H9 (cell line): Measurements from ENCODE around the gene PARP8. TPM values are rescaled to one million over a fixed set of nuclear protein-coding genes. Genes with fewer than 3 reads are reported as not detected.

Source experiments
- DNase-seq: peaks from one replicate; pipeline ENCODE4 v3.0.0-alpha.2; 2017
- H2AFZ ChIP-seq: one replicate; pipeline ENCODE4 v1.6.1; 2013; ENCODE audit warnings: mild to moderate bottlenecking, low read length, control low read depth, moderate library complexity
- H2AK5ac ChIP-seq: 2 replicates; pipeline ENCODE4 v1.6.1; 2013; ENCODE audit warnings: low read length, control low read depth, mixed read lengths; ENCODE audit not compliant: insufficient read length
- H2BK120ac ChIP-seq: one replicate; pipeline ENCODE4 v1.6.1; 2013; ENCODE audit warnings: low read depth, mild to moderate bottlenecking, low read length, control low read depth, inconsistent platforms; ENCODE audit not compliant: poor library complexity, severe bottlenecking
- H2BK12ac ChIP-seq: 2 replicates; pipeline ENCODE4 v1.6.1; 2013; ENCODE audit warnings: low read length, control low read depth, mixed read lengths, low read depth; ENCODE audit not compliant: insufficient read length
- H2BK15ac ChIP-seq: 2 replicates; pipeline ENCODE4 v1.6.1; 2013; ENCODE audit warnings: low read depth, low read length, control low read depth
- H2BK20ac ChIP-seq: one replicate; pipeline ENCODE4 v1.6.1; 2013; ENCODE audit warnings: low read depth, mild to moderate bottlenecking, low read length, control low read depth, inconsistent platforms; ENCODE audit not compliant: poor library complexity, severe bottlenecking
- H2BK5ac ChIP-seq: 2 replicates; pipeline ENCODE4 v1.6.1; 2013; ENCODE audit warnings: low read length, control low read depth, mixed read lengths; ENCODE audit not compliant: insufficient read length
- H3K14ac ChIP-seq: 2 replicates; pipeline ENCODE4 v1.6.1; 2013; ENCODE audit warnings: low read length, control low read depth; ENCODE audit not compliant: insufficient read depth
- H3K18ac ChIP-seq: 2 replicates; pipeline ENCODE4 v1.6.1; 2013; ENCODE audit warnings: low read depth, mild to moderate bottlenecking, mixed read lengths, low read length, control low read depth; ENCODE audit not compliant: insufficient read length
- H3K23ac ChIP-seq: 2 replicates; pipeline ENCODE4 v1.6.1; 2013; ENCODE audit warnings: low read length, control low read depth, mixed read lengths, low read depth; ENCODE audit not compliant: insufficient read length
- H3K23me2 ChIP-seq: 2 replicates; pipeline ENCODE4 v1.6.1; 2013; ENCODE audit warnings: low read depth, mild to moderate bottlenecking, mixed read lengths, low read length, control low read depth; ENCODE audit not compliant: insufficient read length, poor library complexity, severe bottlenecking
- H3K27ac ChIP-seq: 2 replicates; pipeline ENCODE4 v1.5.1; 2013; ENCODE audit warnings: low read length, control low read depth, mixed read lengths, low read depth; ENCODE audit not compliant: insufficient read length
- H3K27me3 ChIP-seq: 2 replicates; pipeline ENCODE4 v1.6.1; 2013; ENCODE audit warnings: low read length, control low read depth, inconsistent platforms; ENCODE audit not compliant: insufficient read depth
- H3K4ac ChIP-seq: 2 replicates; pipeline ENCODE4 v1.6.1; 2013; ENCODE audit warnings: low read depth, mild to moderate bottlenecking, control low read depth, inconsistent platforms, low read length, moderate library complexity
- H3K4me1 ChIP-seq: 2 replicates; pipeline ENCODE4 v1.6.1; 2013; ENCODE audit warnings: low read length, control low read depth, inconsistent platforms; ENCODE audit not compliant: insufficient read depth
- H3K4me2 ChIP-seq: 2 replicates; pipeline ENCODE4 v1.6.1; 2013; ENCODE audit warnings: low read length, control low read depth, mixed read lengths; ENCODE audit not compliant: insufficient read length, insufficient read depth
- H3K56ac ChIP-seq: 2 replicates; pipeline ENCODE4 v1.6.1; 2013; ENCODE audit warnings: low read depth, mild to moderate bottlenecking, mixed read lengths, low read length, control low read depth; ENCODE audit not compliant: insufficient read length
- H3K79me1 ChIP-seq: 2 replicates; pipeline ENCODE4 v1.6.1; 2013; ENCODE audit warnings: low read depth, mild to moderate bottlenecking, moderate library complexity, low read length, control low read depth, inconsistent platforms; ENCODE audit not compliant: insufficient read depth, poor library complexity, severe bottlenecking
- H3K79me2 ChIP-seq: 2 replicates; pipeline ENCODE4 v1.6.1; 2013; ENCODE audit warnings: low read length, control low read depth, inconsistent platforms; ENCODE audit not compliant: insufficient read depth
- H3K9ac ChIP-seq: 2 replicates; pipeline ENCODE4 v1.6.1; 2013; ENCODE audit warnings: low read length, control low read depth, mixed read lengths; ENCODE audit not compliant: insufficient read length; ENCODE audit errors: extremely low read depth
- H3K9me3 ChIP-seq: one replicate; pipeline ENCODE4 v1.6.1; 2013; ENCODE audit warnings: low read depth, low read length, inconsistent platforms; ENCODE audit not compliant: control insufficient read depth
- H3T11ph ChIP-seq: one replicate; pipeline ENCODE4 v1.6.1; 2013; ENCODE audit warnings: mild to moderate bottlenecking, low read length, control low read depth, inconsistent platforms
- H4K20me1 ChIP-seq: one replicate; pipeline ENCODE4 v1.6.1; 2013; ENCODE audit not compliant: control insufficient read depth, insufficient read length, insufficient read depth
- H4K5ac ChIP-seq: 2 replicates; pipeline ENCODE4 v1.6.1; 2013; ENCODE audit warnings: low read depth, mild to moderate bottlenecking, mixed read lengths, low read length, control low read depth; ENCODE audit not compliant: insufficient read length
- H4K8ac ChIP-seq: replicated peaks from 2 replicates; pipeline ENCODE4 v1.6.1; 2013; ENCODE audit warnings: low read length, control low read depth, mixed read lengths, low read depth; ENCODE audit not compliant: insufficient read length
- H4K91ac ChIP-seq: 2 replicates; pipeline ENCODE4 v1.6.1; 2013; ENCODE audit warnings: low read depth, mild to moderate bottlenecking, moderate library complexity, mixed read lengths, low read length, control low read depth; ENCODE audit not compliant: insufficient read length
- H3K27ac Mint-ChIP-seq, 3 experiments: 2 replicates in 2 of 3; 3 replicates in 1 of 3; pipeline ENCODE4 v1.8.0; 2020 to 2021; ENCODE audit warnings: mixed read lengths in 3 of 3, mild to moderate bottlenecking in 1 of 3, moderate library complexity in 1 of 3
- H3K27me3 Mint-ChIP-seq: 2 replicates; pipeline ENCODE4 v1.8.0; 2021; ENCODE audit warnings: low read depth, mild to moderate bottlenecking, moderate library complexity, mixed read lengths
- H3K36me3 Mint-ChIP-seq, 3 experiments: 2 replicates in 2 of 3; 3 replicates in 1 of 3; pipeline ENCODE4 v1.8.0; 2020 to 2021; ENCODE audit warnings: low read depth in 3 of 3, mixed read lengths in 3 of 3; ENCODE audit not compliant: insufficient read depth in 1 of 3
- H3K4me1 Mint-ChIP-seq, 2 experiments: 2 replicates each; pipeline ENCODE4 v1.8.0; 2020; ENCODE audit warnings: mixed read lengths in 2 of 2
- H3K4me3 Mint-ChIP-seq, 2 experiments: 2 replicates in 1 of 2; 3 replicates in 1 of 2; pipeline ENCODE4 v1.8.0; 2020 to 2021; ENCODE audit warnings: mild to moderate bottlenecking in 2 of 2, mixed read lengths in 2 of 2, moderate library complexity in 1 of 2
- H3K9me3 Mint-ChIP-seq, 2 experiments: 2 replicates in 1 of 2; 3 replicates in 1 of 2; pipeline ENCODE4 v1.8.0; 2020; ENCODE audit warnings: mild to moderate bottlenecking in 2 of 2, mixed read lengths in 2 of 2, moderate library complexity in 1 of 2
- WGBS: extraction: QIAGEN DNeasy Blood & Tissue Kit; methylation state at CpG from one replicate; pipeline ENCODE4 v1.1.7; 2013; ENCODE audit warnings: missing lambda C conversion rate, low lambda C conversion rate, mixed read lengths; ENCODE audit not compliant: insufficient read length; ENCODE audit errors: extremely low coverage; 5-methylcytosine and 5-hydroxymethylcytosine counted together
- total RNA-seq: library from RNA; stranded (reverse); gene quantifications from 2 replicates; pipeline ENCODE4 v1.2.1, GENCODE V29; 2021
- TF ChIP-seq, protein P1 (sequence below): fragments of 200-600 bp; sonication (generic); conservative IDR thresholded peaks from 3 replicates; pipeline ENCODE4 v1.8.0; 2021; ENCODE audit warnings: antibody characterized with exemption, mild to moderate bottlenecking

The PARP8 gene
- total RNA-seq, 1 experiment from 2014 or later, result 34.0 TPM

DNA sequence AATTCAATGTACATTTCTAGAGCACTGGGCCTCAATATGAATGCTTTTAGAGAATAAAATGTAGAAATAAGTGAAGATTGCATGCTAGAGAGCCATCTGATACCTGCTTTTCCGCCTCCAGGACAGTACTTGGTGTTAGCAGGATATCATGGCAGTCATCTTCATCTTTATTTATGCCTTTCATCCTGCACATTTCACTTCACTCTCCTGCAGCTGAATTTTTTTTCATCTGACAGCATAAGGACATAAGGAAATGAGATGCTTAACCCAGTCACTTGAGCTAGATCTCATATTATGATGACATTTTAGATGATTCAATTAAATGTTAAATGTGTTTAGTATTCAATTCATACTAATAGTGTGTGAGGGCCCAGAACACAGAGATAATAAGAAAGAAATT lies 162.6 kb downstream of the PARP8 start:
- H4K5ac ChIP-seq, result no peak overlapping the region

More for the DNA sequence above, 162.6 kb downstream of the PARP8 start:
- Histone ChIP-seq H4K8ac (no peak overlapping the region), H2BK120ac (no peak overlapping the region), H3K9ac (no peak overlapping the region), H2BK12ac (no peak overlapping the region), H3K56ac (no peak overlapping the region), H2BK20ac (no peak overlapping the region), H3K23ac (no peak overlapping the region), H2BK15ac (no peak overlapping the region), H2AK5ac (no peak overlapping the region), H2AFZ (no peak overlapping the region), H3K18ac (no peak overlapping the region), H3K9me3 (no peaks in the 10 kb centered on the region), H3K27ac (no peak overlapping the region), H4K91ac (no peak overlapping the region), H3K23me2 (no peaks in the 10 kb centered on the region), H3K4me2 (no peak overlapping the region), H3K79me2 (no peaks in the 10 kb centered on the region), H3K14ac (no peak overlapping the region), H4K20me1 (no peaks in the 10 kb centered on the region), H2BK5ac (no peak overlapping the region), H3K4ac (no peak overlapping the region), H3K79me1 (no peaks in the 10 kb centered on the region), H3K4me1 (no peaks in the 10 kb centered on the region), H3K27me3 (no peaks in the 10 kb centered on the region), H3T11ph (no peak overlapping the region)
- no peak for DNase-seq
- TF ChIP-seq, protein P1, sequence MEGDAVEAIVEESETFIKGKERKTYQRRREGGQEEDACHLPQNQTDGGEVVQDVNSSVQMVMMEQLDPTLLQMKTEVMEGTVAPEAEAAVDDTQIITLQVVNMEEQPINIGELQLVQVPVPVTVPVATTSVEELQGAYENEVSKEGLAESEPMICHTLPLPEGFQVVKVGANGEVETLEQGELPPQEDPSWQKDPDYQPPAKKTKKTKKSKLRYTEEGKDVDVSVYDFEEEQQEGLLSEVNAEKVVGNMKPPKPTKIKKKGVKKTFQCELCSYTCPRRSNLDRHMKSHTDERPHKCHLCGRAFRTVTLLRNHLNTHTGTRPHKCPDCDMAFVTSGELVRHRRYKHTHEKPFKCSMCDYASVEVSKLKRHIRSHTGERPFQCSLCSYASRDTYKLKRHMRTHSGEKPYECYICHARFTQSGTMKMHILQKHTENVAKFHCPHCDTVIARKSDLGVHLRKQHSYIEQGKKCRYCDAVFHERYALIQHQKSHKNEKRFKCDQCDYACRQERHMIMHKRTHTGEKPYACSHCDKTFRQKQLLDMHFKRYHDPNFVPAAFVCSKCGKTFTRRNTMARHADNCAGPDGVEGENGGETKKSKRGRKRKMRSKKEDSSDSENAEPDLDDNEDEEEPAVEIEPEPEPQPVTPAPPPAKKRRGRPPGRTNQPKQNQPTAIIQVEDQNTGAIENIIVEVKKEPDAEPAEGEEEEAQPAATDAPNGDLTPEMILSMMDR, result no peak
- WGBS, result no CpG with 5 or more reads among the region's 1 CpG
- H3K27me3 Mint-ChIP-seq, result no peaks in the 10 kb centered on the region
- H3K36me3 Mint-ChIP-seq, result peaks cover 4 to 22% (median 14%) of the 10 kb centered on the region in 3 experiments; a peak in 6 of 7 replicates
- no peak overlapping the region for H3K4me3 Mint-ChIP-seq
- H3K27ac Mint-ChIP-seq, result no peak overlapping the region
- no peaks in the 10 kb centered on the region for H3K9me3 Mint-ChIP-seq
- no peaks in the 10 kb centered on the region for H3K4me1 Mint-ChIP-seq
